H1 (cell line): ENCODE measurements around the gene PPIH. TPM values are rescaled to one million over a fixed set of nuclear protein-coding genes. Genes with fewer than 3 reads are reported as not detected.

Experiments
- CTCF ChIA-PET: fragments of 300-600 bp; sonication (Branson Sonifier 250); formaldehyde crosslinking; loops from one replicate; lab custom pipeline; 2021; ENCODE audit not compliant: partially characterized antibody; lab: Charles Lee
- POLR2A ChIA-PET: fragments of 300-600 bp; sonication (Branson Sonifier 250); formaldehyde crosslinking; loops from one replicate; lab custom pipeline; 2021; ENCODE audit warnings: inconsistent platforms; ENCODE audit not compliant: partially characterized antibody; lab: Charles Lee
- DNase-seq, 2 experiments: peaks; one replicate each; pipeline versions ENCODE4 v3.0.0 to v3.0.0-alpha.2; 2010 to 2022; ENCODE audit warnings: low spot score in 2 of 2, low read depth in 1 of 2, mixed read lengths in 1 of 2
- FAIRE-seq: peaks from 2 replicates; lab custom pipeline; 2011; peaks lifted over from hg19 to GRCh38; lab: Jason Lieb, UNC
- H2AFZ ChIP-seq: 2 replicates; pipeline ENCODE4 v1.8.1; 2012; ENCODE audit warnings: low read length, inconsistent platforms
- H2AK5ac ChIP-seq: 2 replicates; pipeline ENCODE4 v1.6.1; 2013; ENCODE audit warnings: low read depth, low read length
- H2BK120ac ChIP-seq: replicated peaks from 2 replicates; pipeline ENCODE3; 2013; ENCODE audit warnings: low read depth, low read length, inconsistent platforms
- H2BK12ac ChIP-seq: 2 replicates; pipeline ENCODE4 v1.6.1; 2013; ENCODE audit warnings: low read depth, low read length
- H2BK15ac ChIP-seq: 2 replicates; pipeline ENCODE4 v1.6.1; 2013; ENCODE audit warnings: low read length
- H2BK20ac ChIP-seq: 2 replicates; pipeline ENCODE4 v1.6.1; 2013; ENCODE audit warnings: low read length
- H2BK5ac ChIP-seq: 2 replicates; pipeline ENCODE4 v1.6.1; 2013; ENCODE audit warnings: low read depth, low read length
- H3K14ac ChIP-seq: 2 replicates; pipeline ENCODE4 v1.6.1; 2013; ENCODE audit warnings: inconsistent platforms; ENCODE audit not compliant: insufficient read length
- H3K18ac ChIP-seq: 2 replicates; pipeline ENCODE4 v1.6.1; 2013; ENCODE audit warnings: low read length; ENCODE audit errors: extremely low read depth
- H3K23ac ChIP-seq: 2 replicates; pipeline ENCODE4 v1.6.1; 2013; ENCODE audit warnings: inconsistent platforms; ENCODE audit not compliant: insufficient read length
- H3K23me2 ChIP-seq: 2 replicates; pipeline ENCODE4 v1.6.1; 2013; ENCODE audit warnings: low read depth, low read length
- H3K27ac ChIP-seq: 2 replicates; pipeline ENCODE4 v1.6.1; 2011; ENCODE audit warnings: low read depth, low read length, inconsistent platforms
- H3K27me3 ChIP-seq, 4 experiments: replicated peaks in 1 of 4; 1 replicate in 1 of 4; 2 replicates in 3 of 4; pipeline versions ENCODE4 v1.6.1 to v1.8.1; 2011 to 2013; ENCODE audit warnings: low read length in 3 of 4, mild to moderate bottlenecking in 3 of 4, inconsistent platforms in 2 of 4, mixed read lengths in 2 of 4, moderate library complexity in 1 of 4; ENCODE audit not compliant: control insufficient read depth in 3 of 4, insufficient read depth in 3 of 4; ENCODE audit errors: extremely low read depth in 1 of 4
- H3K36me3 ChIP-seq, 4 experiments: 2 replicates each; pipeline versions ENCODE4 v1.6.1 to v1.8.1; 2011 to 2013; ENCODE audit warnings: mild to moderate bottlenecking in 4 of 4, low read length in 3 of 4, moderate library complexity in 2 of 4, control low read depth in 1 of 4, inconsistent platforms in 1 of 4; ENCODE audit not compliant: insufficient read depth in 4 of 4, control insufficient read depth in 2 of 4
- H3K4ac ChIP-seq: replicated peaks from 2 replicates; pipeline ENCODE3; 2013; ENCODE audit warnings: low read length, low read depth, mixed read lengths, inconsistent platforms; ENCODE audit not compliant: insufficient read length
- H3K4me1 ChIP-seq, 4 experiments: replicated peaks in 1 of 4; 1 replicate in 1 of 4; 2 replicates in 3 of 4; pipeline versions ENCODE4 v1.6.1 to v1.8.1; 2011 to 2013; ENCODE audit warnings: low read length in 3 of 4, inconsistent platforms in 2 of 4, mixed read lengths in 1 of 4; ENCODE audit not compliant: insufficient read depth in 4 of 4, control insufficient read depth in 3 of 4
- H3K4me2 ChIP-seq, 2 experiments: 2 replicates each; pipeline versions ENCODE4 v1.6.1 to v1.8.1; 2011 to 2013; ENCODE audit warnings: low read depth in 2 of 2, low read length in 2 of 2, control low read depth in 1 of 2, inconsistent platforms in 1 of 2, mild to moderate bottlenecking in 1 of 2; ENCODE audit not compliant: insufficient read depth in 1 of 2
- H3K4me3 ChIP-seq, 4 experiments: fragments of 200-600, 300-600 bp in 1 of 4; sonication (generic), shearing (Covaris generic), sonication (Bioruptor Twin) in 1 of 4; 2 replicates each; pipeline versions ENCODE4 v1.5.1 to v1.8.1; 2011 to 2016; ENCODE audit warnings: low read length in 4 of 4, low read depth in 3 of 4, control low read depth in 2 of 4, inconsistent platforms in 2 of 4, mild to moderate bottlenecking in 2 of 4, mixed read lengths in 1 of 4, moderate library complexity in 1 of 4; ENCODE audit not compliant: insufficient read depth in 2 of 4; ENCODE audit errors: extremely low read depth in 1 of 4
- H3K56ac ChIP-seq: replicated peaks from 2 replicates; pipeline ENCODE3; 2013; ENCODE audit warnings: low read depth, mild to moderate bottlenecking, mixed read lengths, low read length, inconsistent platforms; ENCODE audit not compliant: insufficient read length
- H3K79me1 ChIP-seq: 2 replicates; pipeline ENCODE4 v1.6.1; 2013; ENCODE audit warnings: low read depth, low read length, control low read depth
- H3K79me2 ChIP-seq, 2 experiments: 2 replicates each; pipeline versions ENCODE4 v1.6.1 to v1.8.1; 2012 to 2013; ENCODE audit warnings: low read length in 2 of 2, mild to moderate bottlenecking in 2 of 2, inconsistent platforms in 1 of 2; ENCODE audit not compliant: insufficient read depth in 2 of 2, control insufficient read depth in 1 of 2
- H3K9ac ChIP-seq, 4 experiments: replicated peaks in 1 of 4; 1 replicate in 1 of 4; 2 replicates in 3 of 4; pipeline versions ENCODE4 v1.6.1 to v1.8.1; 2011 to 2013; ENCODE audit warnings: low read depth in 3 of 4, low read length in 3 of 4, control low read depth in 2 of 4, mild to moderate bottlenecking in 2 of 4, moderate library complexity in 2 of 4, inconsistent platforms in 1 of 4; ENCODE audit errors: extremely low read depth in 1 of 4
- H3K9me3 ChIP-seq, 2 experiments: 2 replicates each; pipeline versions ENCODE4 v1.6.1 to v1.8.1; 2012 to 2013; ENCODE audit warnings: mild to moderate bottlenecking in 2 of 2, moderate library complexity in 2 of 2, control low read depth in 1 of 2, inconsistent platforms in 1 of 2, low read depth in 1 of 2, low read length in 1 of 2, mixed read lengths in 1 of 2; ENCODE audit not compliant: insufficient read depth in 2 of 2
- H4K20me1 ChIP-seq, 2 experiments: replicated peaks in 1 of 2; 2 replicates each; pipeline versions ENCODE3 to v1.8.1; 2011 to 2013; ENCODE audit warnings: inconsistent platforms in 2 of 2, low read length in 2 of 2, mild to moderate bottlenecking in 1 of 2; ENCODE audit not compliant: insufficient read depth in 2 of 2, control insufficient read depth in 1 of 2
- H4K5ac ChIP-seq: 2 replicates; pipeline ENCODE4 v1.6.1; 2013; ENCODE audit warnings: low read length, low read depth, mixed read lengths, inconsistent platforms; ENCODE audit not compliant: insufficient read length
- H4K8ac ChIP-seq: 2 replicates; pipeline ENCODE4 v1.8.0; 2013; ENCODE audit warnings: mild to moderate bottlenecking, moderate library complexity, low read length, inconsistent platforms; ENCODE audit not compliant: insufficient read depth; ENCODE audit errors: extremely low read depth
- H4K91ac ChIP-seq: replicated peaks from 2 replicates; pipeline ENCODE3; 2013; ENCODE audit warnings: low read length, mixed read lengths, inconsistent platforms; ENCODE audit not compliant: insufficient read length
- CBX5 ChIP-seq: fragments of 300-800, 300-1000 bp; sonication (generic); IDR thresholded peaks from 2 replicates; pipeline ENCODE4 v1.7.1; 2016; ENCODE audit warnings: antibody characterized with exemption, low read length, low read depth
- CTCF ChIP-seq, 3 experiments: IDR thresholded peaks; 1 replicate in 2 of 3; 2 replicates in 1 of 3; pipeline versions ENCODE4 v1.5.1 to v1.6.1; 2011; ENCODE audit warnings: low read length in 3 of 3, mild to moderate bottlenecking in 3 of 3, inconsistent platforms in 2 of 3, low read depth in 1 of 3, moderate library complexity in 1 of 3; ENCODE audit not compliant: insufficient read depth in 1 of 3; ENCODE audit errors: control extremely low read depth in 1 of 3
- EGR1 ChIP-seq: IDR thresholded peaks from 2 replicates; pipeline ENCODE4 v1.6.1; 2011; ENCODE audit warnings: low read depth, low read length, borderline replicate concordance
- GTF2F1 ChIP-seq: IDR thresholded peaks from 2 replicates; pipeline ENCODE4 v1.6.1; 2012; ENCODE audit warnings: low read depth, low read length, improper control_type of control experiment, borderline replicate concordance
- JUN ChIP-seq: IDR thresholded peaks from 2 replicates; pipeline ENCODE4 v1.6.1; 2011; ENCODE audit warnings: low read depth, mild to moderate bottlenecking, improper control_type of control experiment, low read length
- PHF8 ChIP-seq: fragments of 200-600 bp; sonication (generic); conservative IDR thresholded peaks from 2 replicates; pipeline ENCODE4 v1.7.1; 2012; ENCODE audit warnings: low read depth, mild to moderate bottlenecking, inconsistent platforms, low read length, moderate library complexity
- RBBP5 ChIP-seq: IDR thresholded peaks from 2 replicates; pipeline ENCODE4 v1.7.1; 2012; ENCODE audit warnings: low read depth, mild to moderate bottlenecking, inconsistent platforms, low read length, moderate library complexity, borderline replicate concordance
- RXRA ChIP-seq: IDR thresholded peaks from 2 replicates; pipeline ENCODE4 v1.6.1; 2011; ENCODE audit warnings: low read depth, mild to moderate bottlenecking, low read length, moderate library complexity; ENCODE audit not compliant: insufficient read depth
- SIN3A ChIP-seq, 2 experiments: IDR thresholded peaks in 1 of 2; conservative IDR thresholded peaks in 1 of 2; 2 replicates each; pipeline ENCODE4 v1.6.1; 2011 to 2012; ENCODE audit warnings: low read length in 2 of 2, improper control_type of control experiment in 1 of 2, low read depth in 1 of 2, mild to moderate bottlenecking in 1 of 2
- SP4 ChIP-seq: IDR thresholded peaks from 2 replicates; pipeline ENCODE4 v1.6.1; 2012; ENCODE audit warnings: low read length, inconsistent platforms
- TAF7 ChIP-seq: optimal IDR thresholded peaks from 2 replicates; pipeline ENCODE3; 2011; ENCODE audit warnings: low read depth, mild to moderate bottlenecking, inconsistent platforms, low read length, moderate library complexity, borderline replicate concordance
- YY1 ChIP-seq: IDR thresholded peaks from 2 replicates; pipeline ENCODE4 v1.6.1; 2011; ENCODE audit warnings: low read depth, mild to moderate bottlenecking, low read length
- WGBS, 2 experiments: shearing (Covaris generic) in 1 of 2; methylation state at CpG; one replicate each; pipeline versions ENCODE4 v1.1.6 to v1.1.7; 2013 to 2015; ENCODE audit warnings: low lambda C conversion rate in 2 of 2, mixed read lengths in 2 of 2, inconsistent platforms in 1 of 2, low coverage in 1 of 2, missing lambda C conversion rate in 1 of 2; ENCODE audit not compliant: insufficient replicate concordance in 2 of 2, insufficient coverage in 1 of 2, insufficient read length in 1 of 2; ENCODE audit errors: extremely low coverage in 1 of 2, missing lambda C conversion rate in 1 of 2; 5-methylcytosine and 5-hydroxymethylcytosine counted together
- polyA plus RNA-seq, 7 experiments: library from polyadenylated mRNA; depleted of rRNA in 3 of 7; stranded (reverse) in 5 of 7; unstranded in 2 of 7; fragments of >200 nt in 5 of 7; fragments of 200-250 nt in 2 of 7; gene quantifications; 1 replicate in 5 of 7; 2 replicates in 1 of 7; 4 replicates in 1 of 7; pipeline versions ENCODE4 v1.2.1 to v1.2.3, GENCODE V29; 2011 to 2013; ENCODE audit warnings: missing spikeins in 2 of 7, mixed read lengths in 2 of 7
- total RNA-seq: library from RNA; stranded (reverse); fragmentation: NEBNext Ultra II Directional; extraction: Animal tissue kit (Norgen Biotek cat#: 25700); gene quantifications from 2 replicates; pipeline ENCODE4 v1.2.1, GENCODE V29; 2021

Gene PPIH
- total and polyA plus RNA-seq, 2 of the 8 experiments (the other 6 are each of a cell fraction or from before 2014, with no cell fraction given) = 78.1 to 91.5 TPM

- Histone ChIP-seq H4K91ac (no peak overlapping the region), H4K5ac (no peak overlapping the region), H3K79me2 (no peaks in the 10 kb centered on the region), H3K4ac (no peak overlapping the region), H3K23ac (no peak overlapping the region), H3K4me2 (no peak overlapping the region), H2AK5ac (no peak overlapping the region), H4K20me1 (peaks cover 0 to 3% of the 10 kb centered on the region in 2 experiments), H2BK5ac (no peak overlapping the region), H3K27ac (no peak overlapping the region), H3K27me3 (no peaks in the 10 kb centered on the region), H3K9me3 (no peaks in the 10 kb centered on the region), H2BK20ac (no peak overlapping the region), H3K14ac (no peak overlapping the region), H4K8ac (no peak overlapping the region), H3K9ac (no peak overlapping the region), H3K36me3 (peaks cover 9 to 58% (median 31%) of the 10 kb centered on the region in 4 experiments), H3K23me2 (peaks cover 2% of the 10 kb centered on the region; the same call in 1 of the 2 replicates), H2BK120ac (no peak overlapping the region), H3K4me3 (no peak overlapping the region), H3K56ac (no peak overlapping the region), H3K79me1 (no peaks in the 10 kb centered on the region), H2BK12ac (no peak overlapping the region), H3K18ac (no peak overlapping the region), H2AFZ (no peak overlapping the region), H2BK15ac (no peak overlapping the region), H3K4me1 (no peaks in the 10 kb centered on the region)
- no peak for DNase-seq
- WGBS, 2 experiments = 95% methylated on average over 3 of the region's 3 CpGs; no CpG with 5 or more reads in 1 of the 2 experiments
- ChIA-PET POLR2A (interaction anchor here (0.7 to 6.7 kb wide), 2 partner anchors 8 to 12 kb away, joined by 3 to 64 read pairs; partner anchors contain the start of gene YBX1), CTCF (no interaction called here)
- FAIRE-seq = no peak
- TF ChIP-seq SP4 (no peak), SIN3A (conservative IDR thresholded peaks at IDR 0.05 in 1 of 2, IDR thresholded peaks at IDR 0.05 in 1 of 2; ENCODE audit: low read depth in 1 of 2, low read length in 2 of 2) (no peak), TAF7 (no peak), PHF8 (no peak), RXRA (no peak), EGR1 (no peak), RBBP5 (no peak), CTCF (IDR thresholded peaks at IDR 0.05; ENCODE audit: control extremely low read depth in 1 of 3, insufficient read depth in 1 of 3, low read depth in 1 of 3, low read length in 3 of 3) (no peak), CBX5 (no peak), JUN (no peak), GTF2F1 (no peak), YY1 (no peak)
Measured at GRCh38 chr1:42669936-42670335, 11.7 kb downstream of the PPIH start.
